HG03439 (cell line): ENCODE results near the gene SIDT2.

Experiments
- ATAC-seq: cut with Tn5 transposase; IDR thresholded peaks from one replicate; pipeline ENCODE4 v1.9.1; 2021; ENCODE audit warnings: mild to moderate bottlenecking, moderate library complexity; ENCODE audit not compliant: unreplicated experiment

SIDT2 gene

GRCh38 chr11:117188620-117189081 lies 10.1 kb downstream of the SIDT2 start:
- no peak for ATAC-seq

- ATAC-seq: no peak
Observed at GRCh38 chr11:117189191-117189940, 10.8 kb downstream of the SIDT2 start.

DNA sequence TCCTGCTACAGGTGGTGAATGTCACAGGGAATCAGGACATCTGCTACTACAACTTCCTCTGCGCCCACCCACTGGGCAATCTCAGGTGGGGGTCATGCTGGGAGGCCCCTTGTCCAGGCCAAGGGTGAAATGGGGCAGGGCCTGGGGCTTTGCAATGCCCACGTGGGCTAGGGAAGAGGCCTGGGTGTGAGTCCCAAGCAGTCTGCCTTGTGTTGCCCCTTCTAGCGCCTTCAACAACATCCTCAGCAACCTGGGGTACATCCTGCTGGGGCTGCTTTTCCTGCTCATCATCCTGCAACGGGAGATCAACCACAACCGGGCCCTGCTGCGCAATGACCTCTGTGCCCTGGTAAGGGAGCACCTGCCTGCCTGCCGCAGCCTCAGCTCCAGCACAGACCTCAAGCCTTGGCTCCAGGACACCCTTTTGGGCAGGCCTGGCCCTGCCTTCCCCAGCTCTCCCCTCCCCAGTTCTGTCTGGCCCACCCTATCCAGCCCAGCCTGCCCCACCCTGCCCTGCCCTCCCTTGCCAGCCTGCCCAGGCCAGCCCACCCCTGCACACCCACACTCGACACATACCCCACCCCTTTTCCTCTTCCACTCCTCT lies 11.5 kb downstream of the SIDT2 start:
- no peak for ATAC-seq

- ATAC-seq: no peak
Observed at GRCh38 chr11:117191680-117192400, 13.3 kb downstream of the SIDT2 start.

DNA sequence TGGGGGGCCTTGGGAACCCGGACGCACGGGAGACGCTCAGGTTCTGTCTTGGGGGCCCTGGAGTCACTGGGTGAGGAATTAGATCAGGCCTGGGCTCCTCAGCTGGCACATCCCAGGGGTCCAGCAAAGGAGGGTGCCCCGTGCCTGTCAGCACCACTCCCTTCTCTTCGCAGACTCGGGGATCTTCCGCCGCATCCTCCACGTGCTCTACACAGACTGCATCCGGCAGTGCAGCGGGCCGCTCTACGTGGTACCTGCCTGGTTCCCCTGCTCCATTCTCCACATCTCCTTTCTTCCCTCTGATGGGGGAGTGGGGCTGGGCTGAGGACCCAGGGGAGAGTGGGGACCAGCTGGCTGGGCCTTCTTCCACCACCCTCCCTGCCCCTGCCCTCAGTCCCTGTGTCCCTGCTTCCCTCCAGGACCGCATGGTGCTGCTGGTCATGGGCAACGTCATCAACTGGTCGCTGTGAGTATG lies 13.9 kb downstream of the SIDT2 start:
- no peak for ATAC-seq

DNA sequence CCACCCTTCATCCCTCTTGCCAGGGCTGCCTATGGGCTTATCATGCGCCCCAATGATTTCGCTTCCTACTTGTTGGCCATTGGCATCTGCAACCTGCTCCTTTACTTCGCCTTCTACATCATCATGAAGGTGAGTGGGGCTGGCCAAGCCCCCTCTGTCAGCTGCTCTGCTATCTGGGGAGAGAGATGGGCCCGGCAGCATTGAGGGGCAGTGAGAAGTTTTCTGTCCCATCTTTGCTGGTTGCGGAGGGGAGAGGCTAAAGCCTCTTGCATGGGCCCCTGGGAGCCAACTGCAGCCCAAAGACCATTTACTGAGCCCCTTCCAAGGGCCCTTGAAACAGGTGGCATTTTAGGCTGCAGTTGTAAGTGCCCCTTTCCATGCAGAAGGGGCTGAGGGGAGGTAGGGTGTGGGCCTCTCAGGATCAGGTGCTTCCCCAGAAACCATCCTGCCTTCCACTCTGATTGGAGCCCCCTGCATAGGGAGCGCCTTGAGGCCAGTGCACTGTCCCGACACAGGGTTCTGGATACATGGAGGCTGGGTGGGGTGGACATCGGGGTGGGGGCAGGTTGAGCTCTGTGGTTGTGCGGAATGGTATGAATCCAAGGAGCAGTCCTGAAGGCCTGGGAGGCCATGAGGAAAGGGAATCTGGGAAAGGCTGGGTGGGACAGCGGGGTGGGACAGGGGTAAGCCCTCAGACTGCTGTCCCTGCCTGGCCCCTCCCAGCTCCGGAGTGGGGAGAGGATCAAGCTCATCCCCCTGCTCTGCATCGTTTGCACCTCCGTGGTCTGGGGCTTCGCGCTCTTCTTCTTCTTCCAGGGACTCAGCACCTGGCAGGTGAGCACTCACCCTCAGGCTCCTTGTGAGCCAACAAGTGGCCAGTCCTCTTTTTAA lies 14.8 kb downstream of the SIDT2 start:
- no peak for ATAC-seq

- ATAC-seq: no peak
Observed at GRCh38 chr11:117194267-117194666, 15.7 kb downstream of the SIDT2 start.

- ATAC-seq: no peak
Observed at GRCh38 chr11:117195258-117195657, 16.7 kb downstream of the SIDT2 start.

DNA sequence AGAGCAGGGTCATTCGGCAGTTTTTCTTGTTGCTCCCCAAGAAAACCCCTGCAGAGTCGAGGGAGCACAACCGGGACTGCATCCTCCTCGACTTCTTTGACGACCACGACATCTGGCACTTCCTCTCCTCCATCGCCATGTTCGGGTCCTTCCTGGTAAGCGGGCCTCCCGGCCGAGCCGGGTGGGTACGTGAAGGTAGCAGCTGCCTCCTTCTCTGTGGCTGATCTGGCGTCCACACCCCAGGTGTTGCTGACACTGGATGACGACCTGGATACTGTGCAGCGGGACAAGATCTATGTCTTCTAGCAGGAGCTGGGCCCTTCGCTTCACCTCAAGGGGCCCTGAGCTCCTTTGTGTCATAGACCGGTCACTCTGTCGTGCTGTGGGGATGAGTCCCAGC lies 17.2 kb downstream of the SIDT2 start:
- ATAC-seq: no peak

DNA sequence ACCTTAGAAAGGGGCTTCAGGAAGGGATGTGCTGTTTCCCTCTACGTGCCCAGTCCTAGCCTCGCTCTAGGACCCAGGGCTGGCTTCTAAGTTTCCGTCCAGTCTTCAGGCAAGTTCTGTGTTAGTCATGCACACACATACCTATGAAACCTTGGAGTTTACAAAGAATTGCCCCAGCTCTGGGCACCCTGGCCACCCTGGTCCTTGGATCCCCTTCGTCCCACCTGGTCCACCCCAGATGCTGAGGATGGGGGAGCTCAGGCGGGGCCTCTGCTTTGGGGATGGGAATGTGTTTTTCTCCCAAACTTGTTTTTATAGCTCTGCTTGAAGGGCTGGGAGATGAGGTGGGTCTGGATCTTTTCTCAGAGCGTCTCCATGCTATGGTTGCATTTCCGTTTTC lies 18.5 kb downstream of the SIDT2 start:
- ATAC-seq: no peak

DNA sequence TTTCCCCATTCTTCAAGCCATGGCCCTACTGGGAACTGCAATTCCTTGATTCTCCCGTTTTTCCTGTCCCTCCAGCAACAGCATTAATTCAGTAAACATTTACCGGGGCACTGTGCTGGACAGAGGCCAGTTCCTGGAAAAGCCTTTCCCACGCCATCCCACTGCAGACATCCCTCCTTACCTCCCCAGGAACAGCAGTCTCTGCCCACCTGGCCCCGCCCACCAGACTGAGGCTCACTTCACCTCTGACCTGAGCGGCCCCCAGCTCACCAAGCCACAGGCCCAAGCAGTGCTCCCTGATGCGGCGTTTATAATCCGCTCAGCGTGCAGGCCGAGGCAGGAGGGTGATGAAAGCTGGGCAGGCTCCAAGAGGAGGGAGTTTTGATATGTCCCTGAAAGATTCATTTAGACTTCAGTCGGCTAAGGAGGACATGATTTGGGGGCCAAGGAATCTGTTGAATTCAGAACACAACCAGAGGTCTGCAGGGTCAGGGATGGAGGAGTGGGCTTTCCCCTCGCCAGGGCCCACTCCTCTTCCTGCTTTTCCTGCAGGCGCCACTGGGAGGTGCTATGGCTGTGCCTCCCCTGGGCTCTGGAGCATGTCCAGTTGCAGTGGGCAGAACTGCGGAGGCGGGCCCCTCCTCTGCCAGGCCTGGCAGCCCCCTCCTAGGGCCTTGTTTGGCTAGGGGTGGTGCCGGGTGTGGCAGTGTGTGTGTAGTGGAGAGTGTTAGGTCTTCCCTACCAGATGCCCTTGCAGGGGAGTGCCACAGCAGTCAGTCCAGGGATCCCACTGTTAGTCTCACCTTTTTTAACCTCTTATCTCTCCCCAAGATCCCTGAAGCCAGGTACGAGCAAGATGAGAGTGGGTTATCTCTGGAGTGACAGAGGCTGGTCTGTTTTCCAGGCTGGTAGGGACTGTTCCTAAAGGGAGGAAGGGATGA lies 19.2 kb downstream of the SIDT2 start:
- no peak for ATAC-seq

- no peak for ATAC-seq
Observed at GRCh38 chr11:117198613-117199012, 20.1 kb downstream of the SIDT2 start.

DNA sequence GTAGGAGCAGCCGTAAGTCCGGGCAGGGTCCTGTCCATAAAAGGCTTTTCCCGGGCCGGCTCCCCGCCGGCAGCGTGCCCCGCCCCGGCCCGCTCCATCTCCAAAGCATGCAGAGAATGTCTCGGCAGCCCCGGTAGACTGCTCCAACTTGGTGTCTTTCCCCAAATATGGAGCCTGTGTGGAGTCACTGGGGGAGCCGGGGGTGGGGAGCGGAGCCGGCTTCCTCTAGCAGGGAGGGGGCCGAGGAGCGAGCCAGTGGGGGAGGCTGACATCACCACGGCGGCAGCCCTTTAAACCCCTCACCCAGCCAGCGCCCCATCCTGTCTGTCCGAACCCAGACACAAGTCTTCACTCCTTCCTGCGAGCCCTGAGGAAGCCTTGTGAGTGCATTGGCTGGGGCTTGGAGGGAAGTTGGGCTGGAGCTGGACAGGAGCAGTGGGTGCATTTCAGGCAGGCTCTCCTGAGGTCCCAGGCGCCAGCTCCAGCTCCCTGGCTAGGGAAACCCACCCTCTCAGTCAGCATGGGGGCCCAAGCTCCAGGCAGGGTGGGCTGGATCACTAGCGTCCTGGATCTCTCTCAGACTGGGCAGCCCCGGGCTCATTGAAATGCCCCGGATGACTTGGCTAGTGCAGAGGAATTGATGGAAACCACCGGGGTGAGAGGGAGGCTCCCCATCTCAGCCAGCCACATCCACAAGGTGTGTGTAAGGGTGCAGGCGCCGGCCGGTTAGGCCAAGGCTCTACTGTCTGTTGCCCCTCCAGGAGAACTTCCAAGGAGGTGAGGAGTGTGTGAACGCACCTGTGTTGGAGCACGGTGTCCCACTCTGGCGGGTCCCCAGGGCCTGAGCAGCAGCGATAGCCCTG lies 20.7 kb downstream of the SIDT2 start, which contains the start of gene TAGLN:
TAGLN (plus strand) TSS at position 318 of the 863 bp plus-strand sequence. CDS start 3,644 bp downstream, outside the sequence.
- ATAC-seq: no peak

DNA sequence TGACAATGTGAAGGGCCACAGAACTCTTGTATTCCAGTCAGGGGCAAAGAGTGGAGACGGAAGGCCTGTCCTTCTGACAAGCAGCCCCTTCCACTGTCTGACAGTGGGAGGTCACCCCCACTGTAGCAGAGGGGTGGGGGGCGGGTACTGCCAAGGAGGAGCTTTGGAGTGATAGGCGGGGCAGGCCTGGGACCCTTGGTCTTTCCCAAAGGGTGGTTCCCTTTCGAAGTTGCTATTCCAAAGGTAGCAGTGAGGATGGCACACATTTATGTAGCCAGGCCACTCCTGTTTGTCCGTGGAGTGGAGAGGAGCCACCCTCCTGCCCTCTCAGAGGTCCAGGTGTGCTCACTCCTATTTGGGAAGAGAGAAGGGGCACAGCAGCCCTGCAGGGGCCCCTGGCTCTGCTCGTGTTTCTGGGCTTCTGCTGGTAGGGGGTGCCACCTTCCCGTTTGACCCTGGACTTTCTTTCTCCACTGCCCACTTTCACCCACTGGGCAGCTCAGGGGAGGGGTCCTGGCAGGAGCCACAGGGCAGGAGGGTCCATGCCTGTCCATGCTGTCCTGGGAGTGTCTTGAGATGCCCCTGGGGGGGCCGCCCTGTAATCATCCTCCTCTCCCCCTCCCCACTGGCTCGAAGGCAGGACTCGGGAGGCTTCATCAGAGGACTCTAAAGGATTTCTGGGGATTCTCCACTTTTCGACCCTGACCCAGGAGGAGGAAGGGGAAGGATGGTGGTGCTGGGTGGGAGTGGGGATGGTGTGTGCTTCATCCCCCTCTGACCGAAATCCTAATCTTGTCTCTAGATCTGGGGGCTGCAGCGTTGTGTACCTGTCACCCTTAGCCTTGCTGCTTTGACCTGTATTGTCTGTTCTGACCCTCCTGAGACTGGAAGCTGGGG lies 21.6 kb downstream of the SIDT2 start:
- ATAC-seq: no peak

GRCh38 chr11:117200813-117201657 lies 22.5 kb downstream of the SIDT2 start:
- ATAC-seq: no peak

GRCh38 chr11:117201658-117202305 lies 23.2 kb downstream of the SIDT2 start:
- no peak for ATAC-seq
